Activated CD4-positive, alpha-beta memory T cell treated with anti-CD3 and anti-CD28 coated beads for 36 hours (primary cell): Measurements from ENCODE around the gene XG. TPM values are rescaled to one million over a fixed set of nuclear protein-coding genes. Genes with fewer than 3 reads are reported as not detected.
"Not testable (repeated sequence)": the region's sequence is repeated elsewhere in the genome, so short reads cannot be mapped to it uniquely, and the experiment has no call there.

ENCODE experiments used
- CTCF ChIA-PET: fragments of 350-600 bp; sonication (Branson Sonifier 250); formaldehyde crosslinking; loops from one replicate; lab custom pipeline; 2021; ENCODE audit warnings: antibody characterized with exemption, inconsistent platforms; lab: Charles Lee
- POLR2A ChIA-PET: fragments of 350-600 bp; sonication (Branson Sonifier 250); formaldehyde crosslinking; loops from one replicate; lab custom pipeline; 2021; ENCODE audit warnings: antibody characterized with exemption; lab: Charles Lee
- DNase-seq: peaks from one replicate; pipeline ENCODE4 v3.0.0-alpha.2; 2020
- H3K27ac Mint-ChIP-seq: one replicate; pipeline ENCODE4 v1.8.0; 2021; ENCODE audit warnings: mixed read lengths
- H3K27me3 Mint-ChIP-seq: one replicate; pipeline ENCODE4 v1.8.0; 2021; ENCODE audit warnings: mixed read lengths
- H3K36me3 Mint-ChIP-seq: one replicate; pipeline ENCODE4 v1.8.0; 2021; ENCODE audit warnings: mixed read lengths
- H3K4me1 Mint-ChIP-seq: one replicate; pipeline ENCODE4 v1.8.0; 2021; ENCODE audit warnings: low read depth, mixed read lengths
- H3K4me3 Mint-ChIP-seq: one replicate; pipeline ENCODE4 v1.8.0; 2021; ENCODE audit warnings: mild to moderate bottlenecking, mixed read lengths
- H3K9me3 Mint-ChIP-seq: one replicate; pipeline ENCODE4 v1.8.0; 2021; ENCODE audit warnings: mixed read lengths
- intact Hi-C: fragments of 100-400 bp; cut with micrococcal nuclease; formaldehyde crosslinking; loops from one replicate; pipeline ENCODE4 v1.15.1; 2023
- total RNA-seq, 2 experiments: library from RNA; stranded (reverse); gene quantifications; one replicate each; pipeline ENCODE4 v1.2.3, GENCODE V29; 2021

The XG gene
- total RNA-seq, 2 experiments from 2014 or later = not detected

- peaks cover 17% of the 10 kb centered on the region for H3K36me3 Mint-ChIP-seq
- CTCF ChIA-PET, DNase-seq, H3K27ac Mint-ChIP-seq, H3K4me3 Mint-ChIP-seq, H3K9me3 Mint-ChIP-seq, POLR2A ChIA-PET, H3K4me1 Mint-ChIP-seq, intact Hi-C loops, H3K27me3 Mint-ChIP-seq: not testable (repeated sequence)
Observed at GRCh38 chrX:2746250-2746649, 5.6 kb upstream of the XG start.

GRCh38 chrX:2748171-2748814 lies 3.5 kb upstream of the XG start:
- Mint-ChIP-seq H3K36me3 (peaks cover 5% of the 10 kb centered on the region), H3K4me3 (no peak overlapping the region), H3K27ac (no peak overlapping the region), H3K4me1 (peaks cover 8% of the 10 kb centered on the region), H3K9me3 (no peaks in the 10 kb centered on the region), H3K27me3 (no peaks in the 10 kb centered on the region)
- intact Hi-C loops = no loop called here
- ChIA-PET CTCF (no interaction called here), POLR2A (no interaction called here)
- no peak for DNase-seq

GRCh38 chrX:2748815-2749188 lies 3.0 kb upstream of the XG start:
- DNase-seq = no peak
- Mint-ChIP-seq H3K27me3 (no peaks in the 10 kb centered on the region), H3K4me3 (no peak overlapping the region), H3K27ac (no peak overlapping the region), H3K4me1 (peaks cover 8% of the 10 kb centered on the region), H3K9me3 (no peaks in the 10 kb centered on the region), H3K36me3 (peaks cover 1% of the 10 kb centered on the region)
- intact Hi-C loops = no loop called here
- CTCF ChIA-PET = no interaction called here
- POLR2A ChIA-PET = no interaction called here

GRCh38 chrX:2751291-2751690 lies 549 bp upstream of the XG start:
- Mint-ChIP-seq H3K4me1 (peaks cover 2% of the 10 kb centered on the region), H3K36me3 (no peaks in the 10 kb centered on the region), H3K9me3 (no peaks in the 10 kb centered on the region), H3K27ac (no peak overlapping the region), H3K27me3 (no peaks in the 10 kb centered on the region), H3K4me3 (no peak overlapping the region)
- DNase-seq = no peak
- intact Hi-C loops = no loop called here
- ChIA-PET CTCF (no interaction called here), POLR2A (no interaction called here)

GRCh38 chrX:2752441-2752840 lies 601 bp downstream of the XG start:
- H3K9me3 Mint-ChIP-seq = not testable (repeated sequence)

GRCh38 chrX:2755163-2755715 lies 3.4 kb downstream of the XG start:
- H3K36me3 Mint-ChIP-seq, H3K4me1 Mint-ChIP-seq, CTCF ChIA-PET, H3K27ac Mint-ChIP-seq, H3K9me3 Mint-ChIP-seq, POLR2A ChIA-PET, intact Hi-C loops, DNase-seq, H3K27me3 Mint-ChIP-seq, H3K4me3 Mint-ChIP-seq: not testable (repeated sequence)

More at GRCh38 chrX:2752441-2752840, 601 bp downstream of the XG start:
- H3K4me3 Mint-ChIP-seq, intact Hi-C loops, H3K4me1 Mint-ChIP-seq, H3K27me3 Mint-ChIP-seq, CTCF ChIA-PET, POLR2A ChIA-PET, DNase-seq, H3K27ac Mint-ChIP-seq, H3K36me3 Mint-ChIP-seq: not testable (repeated sequence)

- no peak overlapping the region for H3K27ac Mint-ChIP-seq
- peaks cover 3% of the 10 kb centered on the region for H3K4me1 Mint-ChIP-seq
- intact Hi-C loops = no loop called here
- no peaks in the 10 kb centered on the region for H3K36me3 Mint-ChIP-seq
- no peak for DNase-seq
- no peak overlapping the region for H3K4me3 Mint-ChIP-seq
- H3K27me3 Mint-ChIP-seq = peaks cover 1% of the 10 kb centered on the region
- ChIA-PET POLR2A (no interaction called here), CTCF (no interaction called here)
- H3K9me3 Mint-ChIP-seq = no peaks in the 10 kb centered on the region
Observed at GRCh38 chrX:2756548-2756947, 4.7 kb downstream of the XG start.

GRCh38 chrX:2761246-2761645 lies 9.4 kb downstream of the XG start:
- intact Hi-C loops = no loop called here
- H3K27ac Mint-ChIP-seq = no peak overlapping the region
- no peak for DNase-seq
- H3K36me3 Mint-ChIP-seq = no peaks in the 10 kb centered on the region
- CTCF ChIA-PET = no interaction called here
- H3K4me1 Mint-ChIP-seq = peaks cover 8% of the 10 kb centered on the region
- H3K27me3 Mint-ChIP-seq = peaks cover 1% of the 10 kb centered on the region
- POLR2A ChIA-PET = no interaction called here
- H3K9me3 Mint-ChIP-seq = no peaks in the 10 kb centered on the region
- H3K4me3 Mint-ChIP-seq = no peak overlapping the region

GRCh38 chrX:2762671-2763070 lies 10.8 kb downstream of the XG start:
- H3K4me3 Mint-ChIP-seq, POLR2A ChIA-PET, H3K36me3 Mint-ChIP-seq, H3K9me3 Mint-ChIP-seq, CTCF ChIA-PET, H3K4me1 Mint-ChIP-seq, intact Hi-C loops, H3K27me3 Mint-ChIP-seq, H3K27ac Mint-ChIP-seq, DNase-seq: not testable (repeated sequence)

GRCh38 chrX:2764766-2765548 lies 13.1 kb downstream of the XG start:
- H3K4me1 Mint-ChIP-seq, intact Hi-C loops, DNase-seq, H3K27ac Mint-ChIP-seq, H3K27me3 Mint-ChIP-seq, H3K4me3 Mint-ChIP-seq, CTCF ChIA-PET, H3K36me3 Mint-ChIP-seq, H3K9me3 Mint-ChIP-seq, POLR2A ChIA-PET: not testable (repeated sequence)

GRCh38 chrX:2765549-2765830 lies 13.7 kb downstream of the XG start:
- DNase-seq = no peak
- Mint-ChIP-seq H3K27ac (no peak overlapping the region), H3K4me1 (peaks cover 4% of the 10 kb centered on the region), H3K27me3 (peaks cover 7% of the 10 kb centered on the region), H3K9me3 (peaks cover 3% of the 10 kb centered on the region), H3K4me3 (no peak overlapping the region), H3K36me3 (no peaks in the 10 kb centered on the region)
- POLR2A ChIA-PET = no interaction called here
- intact Hi-C loops = no loop called here
- CTCF ChIA-PET = no interaction called here

GRCh38 chrX:2766906-2767305 lies 15.1 kb downstream of the XG start:
- H3K9me3 Mint-ChIP-seq = peaks cover 3% of the 10 kb centered on the region

More at GRCh38 chrX:2766906-2767305, 15.1 kb downstream of the XG start:
- no peak for DNase-seq
- peaks cover 4% of the 10 kb centered on the region for H3K4me1 Mint-ChIP-seq
- CTCF ChIA-PET = no interaction called here
- H3K4me3 Mint-ChIP-seq = no peak overlapping the region
- POLR2A ChIA-PET = no interaction called here
- intact Hi-C loops = no loop called here
- H3K27me3 Mint-ChIP-seq = peaks cover 11% of the 10 kb centered on the region
- H3K27ac Mint-ChIP-seq = no peak overlapping the region
- H3K36me3 Mint-ChIP-seq = no peaks in the 10 kb centered on the region
